GM18520 (cell line): Measurements from ENCODE around the gene GABRG3.

ENCODE experiments used
- ATAC-seq: cut with Tn5 transposase; IDR thresholded peaks from one replicate; pipeline ENCODE4 v1.9.1; 2021; ENCODE audit not compliant: unreplicated experiment

The GABRG3 gene

GRCh38 chr15:26970712-26971210 is at the start of gene GABRG3:
GABRG3 (plus strand) TSS chr15:26971181.
- no peak for ATAC-seq

DNA sequence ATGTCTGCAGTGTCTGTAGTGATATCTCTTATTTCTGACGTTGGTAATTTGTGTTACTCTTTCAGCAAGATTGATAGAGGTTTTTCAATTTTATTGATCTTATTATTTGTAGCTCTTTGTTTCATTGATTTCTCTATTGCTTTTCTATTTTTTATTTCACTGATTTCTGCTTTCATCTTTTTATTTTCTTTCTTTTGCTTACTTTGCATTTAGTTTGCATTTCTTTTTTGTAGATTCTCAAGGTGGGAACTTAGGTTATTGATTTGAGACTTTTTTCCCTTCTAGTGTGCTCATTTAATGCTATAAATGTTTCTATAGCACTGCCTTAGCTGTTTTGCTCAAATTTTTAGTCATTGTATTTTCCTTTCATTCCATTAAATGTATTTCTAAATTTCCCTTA is 49.5 kb upstream of the GABRG3 start:
- no peak for ATAC-seq

GRCh38 chr15:26926081-26926480 is 44.9 kb upstream of the GABRG3 start:
- no peak for ATAC-seq

DNA sequence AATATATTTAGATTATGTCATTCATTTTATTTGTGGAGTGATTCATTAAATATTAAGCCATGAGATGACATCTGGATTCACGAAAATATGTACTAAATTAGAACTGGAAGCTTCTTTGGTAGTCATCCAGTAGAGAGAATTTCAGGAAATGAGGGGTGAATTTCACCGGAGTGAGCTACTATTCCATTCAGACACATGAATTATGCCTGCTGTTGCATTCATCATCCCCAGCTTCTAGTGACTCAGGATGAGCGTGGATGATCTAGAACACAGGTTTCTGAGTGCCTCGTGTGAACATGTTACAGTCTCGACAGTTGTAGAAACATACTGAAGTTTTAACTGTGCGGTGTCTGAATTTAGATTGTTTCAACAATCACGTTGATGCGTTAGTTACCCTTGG is 42.9 kb upstream of the GABRG3 start:
- no peak for ATAC-seq

GRCh38 chr15:26929588-26929987 is 41.4 kb upstream of the GABRG3 start:
- no peak for ATAC-seq

DNA sequence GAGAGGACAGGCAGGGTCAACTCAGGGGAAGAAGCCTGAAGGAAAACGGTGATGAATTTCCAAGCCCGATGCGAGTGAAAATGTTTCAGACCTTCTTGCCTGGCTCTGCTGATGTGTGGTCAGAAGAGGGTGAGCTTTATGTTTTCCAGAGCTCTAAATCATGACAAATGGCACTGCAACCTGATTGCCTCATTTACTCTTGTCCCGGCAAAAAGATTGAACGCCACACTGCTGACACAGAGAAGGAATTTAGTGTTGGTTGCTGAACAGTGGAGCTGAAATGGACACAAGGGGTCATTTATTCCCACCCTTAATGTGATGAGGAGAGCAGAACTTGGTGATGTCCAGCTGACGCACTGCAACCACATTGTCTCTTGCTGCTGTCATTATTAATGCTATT is 36.1 kb upstream of the GABRG3 start:
- no peak for ATAC-seq

DNA sequence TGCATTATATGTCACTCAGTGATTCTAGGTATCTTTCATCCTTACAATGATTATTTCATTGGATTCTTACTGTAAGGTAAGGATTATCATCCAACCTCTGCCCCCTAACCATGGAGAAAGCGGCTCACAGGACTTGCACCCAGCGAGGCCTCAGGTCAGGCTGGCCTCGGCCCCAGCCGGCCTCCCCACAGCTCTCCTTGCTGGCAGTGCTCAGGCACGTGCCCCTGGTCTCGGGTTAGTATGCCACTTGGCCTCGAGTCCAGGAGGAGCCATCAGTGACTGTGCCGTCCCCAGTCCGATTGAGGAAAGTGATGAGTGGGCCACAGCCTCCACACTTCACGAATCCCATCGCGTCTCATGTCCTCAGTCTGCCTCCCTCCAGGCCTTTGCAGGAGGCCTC is 35.7 kb upstream of the GABRG3 start:
- ATAC-seq, result no peak

GRCh38 chr15:26936502-26936901 is 34.5 kb upstream of the GABRG3 start:
- ATAC-seq, result no peak

- no peak for ATAC-seq
Measured at GRCh38 chr15:26937134-26937533, 33.8 kb upstream of the GABRG3 start.

- ATAC-seq, result no peak
Measured at GRCh38 chr15:26939398-26939797, 31.6 kb upstream of the GABRG3 start.

- ATAC-seq, result no peak
Measured at GRCh38 chr15:26941489-26941888, 29.5 kb upstream of the GABRG3 start.

DNA sequence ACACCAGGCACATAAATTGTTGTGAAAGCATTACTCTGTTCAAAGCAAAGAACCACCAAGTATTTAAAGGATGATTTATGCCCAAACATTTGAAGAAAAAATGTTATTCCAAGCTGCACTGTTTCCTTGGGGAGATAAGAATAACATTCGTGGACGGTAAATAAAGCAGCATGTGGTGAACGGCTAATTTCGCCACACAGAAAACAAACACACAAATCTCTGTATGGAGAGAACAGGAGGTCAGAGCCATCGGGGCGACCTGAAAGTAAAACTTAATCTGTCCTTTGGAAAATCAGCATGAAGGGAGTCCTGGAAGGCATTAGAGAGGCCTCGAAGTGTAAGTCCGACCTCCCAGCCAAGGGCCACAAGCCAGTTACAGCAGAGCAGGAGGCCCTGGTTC is 27.1 kb upstream of the GABRG3 start:
- no peak for ATAC-seq

DNA sequence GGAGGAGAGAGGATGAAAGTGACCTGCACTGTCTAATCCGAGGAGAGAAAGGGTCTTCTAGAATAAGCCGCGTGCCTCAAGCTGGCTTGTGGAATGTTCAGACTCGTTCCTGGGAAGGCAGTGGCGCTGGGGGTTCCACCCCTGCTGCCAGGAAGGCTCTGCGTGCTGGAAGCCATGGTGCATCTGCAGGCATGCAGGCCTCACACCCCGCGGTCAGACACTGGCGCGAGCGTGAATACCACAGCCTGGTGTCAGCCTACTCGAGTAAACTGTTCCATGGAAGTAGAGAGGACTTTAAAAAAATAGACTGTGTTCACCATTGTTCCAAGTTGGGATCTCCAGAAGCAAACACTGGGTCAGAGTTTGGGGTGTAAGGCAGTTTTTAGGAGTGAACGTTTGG is 25.9 kb upstream of the GABRG3 start:
- ATAC-seq, result no peak

DNA sequence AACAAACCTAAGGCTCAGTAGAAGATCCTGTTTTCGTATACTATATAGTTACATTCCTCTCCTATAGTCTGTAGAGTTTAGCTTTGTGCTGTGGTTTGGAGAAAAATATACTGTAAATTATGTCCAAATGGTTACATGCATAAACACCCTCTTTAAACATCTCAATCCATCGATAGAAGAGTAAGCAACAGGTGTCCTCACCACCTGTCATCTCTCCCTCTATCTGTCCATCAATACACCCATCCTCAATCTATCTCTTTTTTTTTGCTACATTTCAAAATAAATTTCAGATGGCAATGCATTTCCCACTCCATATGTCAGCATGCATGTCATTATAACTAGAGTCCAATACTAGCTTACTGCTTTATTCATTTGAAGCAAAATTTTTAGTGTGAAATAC is 21.0 kb upstream of the GABRG3 start:
- no peak for ATAC-seq

GRCh38 chr15:26954403-26954802 is 16.6 kb upstream of the GABRG3 start:
- no peak for ATAC-seq

GRCh38 chr15:26967719-26968269 is 3.2 kb upstream of the GABRG3 start:
- no peak for ATAC-seq

- ATAC-seq, result no peak
Measured at GRCh38 chr15:26968806-26969205, 2.2 kb upstream of the GABRG3 start.

DNA sequence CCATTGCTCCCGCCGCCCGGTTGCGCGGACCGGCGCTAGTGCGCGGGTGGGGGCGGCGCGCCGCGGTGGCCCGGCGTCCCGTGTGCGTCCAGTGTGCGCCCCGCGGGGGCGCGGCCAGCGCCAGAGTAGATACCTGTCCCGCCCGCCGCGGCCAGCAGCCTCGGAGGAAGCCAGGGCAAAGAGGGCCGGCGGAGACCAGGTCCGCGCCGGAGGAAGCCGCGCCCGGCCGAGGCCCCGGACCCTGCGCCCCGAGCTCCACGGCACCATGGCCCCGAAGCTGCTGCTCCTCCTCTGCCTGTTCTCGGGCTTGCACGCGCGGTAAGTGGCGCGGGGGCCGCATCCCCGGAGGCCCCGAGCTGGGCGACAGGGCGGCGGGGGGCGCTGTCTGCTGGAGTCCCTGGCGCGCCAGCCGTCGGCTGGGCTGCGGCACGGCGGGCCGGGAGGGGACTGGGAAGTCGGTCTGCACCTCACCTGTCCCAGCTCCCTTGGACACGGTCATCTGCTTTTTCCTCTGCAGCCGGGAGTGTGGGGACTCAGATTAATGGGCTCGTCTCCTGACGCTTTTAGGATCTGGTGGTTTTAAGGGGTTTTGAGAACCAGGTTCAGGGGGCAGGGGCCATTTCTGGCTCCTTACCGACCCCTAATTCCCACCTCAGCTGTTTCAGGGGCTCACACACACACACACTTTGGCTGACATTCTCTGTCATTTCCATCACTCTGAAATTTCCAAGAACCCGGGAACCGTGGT is 464 bp downstream of the GABRG3 start:
- no peak for ATAC-seq

DNA sequence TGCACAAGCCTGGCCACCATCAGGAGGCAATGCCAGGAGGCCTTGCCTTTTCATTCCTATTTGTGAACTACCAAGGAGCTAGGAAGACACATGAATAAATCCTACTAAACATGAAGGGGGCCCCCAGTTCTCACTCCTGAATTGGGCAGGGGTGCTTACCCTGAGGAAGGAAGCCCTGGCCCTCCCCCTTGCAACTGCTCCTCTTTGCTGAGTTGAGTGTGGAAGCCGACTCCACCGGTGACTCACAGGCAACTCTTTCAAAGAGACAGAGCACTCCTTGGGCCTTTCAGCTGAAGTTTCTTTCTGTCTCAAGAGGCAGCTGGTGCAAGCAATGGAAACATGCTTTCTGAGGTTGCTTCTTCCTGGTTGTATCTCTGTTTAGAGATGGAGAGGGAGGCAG is 1.7 kb downstream of the GABRG3 start:
- no peak for ATAC-seq

DNA sequence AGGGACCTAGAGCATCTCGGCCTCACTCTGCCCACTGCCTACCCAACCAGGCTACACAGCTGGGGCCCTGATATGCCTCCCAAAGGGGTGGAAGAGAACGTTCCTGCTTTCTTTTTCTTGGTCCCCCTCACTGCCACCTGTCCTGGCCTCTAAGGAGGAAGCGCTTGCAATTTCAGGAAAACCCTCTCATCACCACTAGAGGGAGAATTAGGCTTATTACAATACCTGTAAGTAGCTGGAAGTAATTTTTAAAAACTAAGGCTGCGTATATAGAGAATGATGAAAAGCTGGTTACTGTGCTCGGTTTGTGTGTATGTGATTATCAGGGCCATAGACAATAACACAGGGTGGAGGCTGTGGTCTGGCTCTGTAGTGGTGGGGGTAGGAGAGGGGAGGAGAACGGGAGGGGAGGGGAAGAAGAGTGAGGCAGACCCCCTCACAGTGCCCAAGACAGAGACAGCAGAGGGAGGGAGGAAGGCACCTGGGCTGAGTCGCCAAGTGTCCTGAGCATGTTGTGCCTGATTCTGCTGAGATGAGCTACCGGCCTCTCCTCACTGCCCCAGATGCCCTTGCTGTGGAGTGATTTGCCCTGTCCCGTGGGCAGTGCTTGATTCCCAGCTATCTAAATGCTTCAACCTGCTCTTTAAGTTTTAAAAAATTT is 3.3 kb downstream of the GABRG3 start:
- ATAC-seq, result no peak

GRCh38 chr15:26981492-26981891 is 10.5 kb downstream of the GABRG3 start:
- ATAC-seq, result no peak

- ATAC-seq, result no peak
Measured at GRCh38 chr15:26983822-26984221, 12.8 kb downstream of the GABRG3 start.
